Left renal pelvis (tissue), 4 donors: ENCODE measurements around the gene LRMDA. TPM values are rescaled to one million over a fixed set of nuclear protein-coding genes. Genes with fewer than 3 reads are reported as not detected.
A peak's percentile ranks its signal among the peaks of the same experiment; 100 is the strongest.
"Not testable (repeated sequence)": the region's sequence is repeated elsewhere in the genome, so short reads cannot be mapped to it uniquely, and the experiment has no call there.

Experiments
- DNase-seq, 4 donors: peaks; one replicate each; pipeline ENCODE4 v3.0.0-alpha.2; 2013; ENCODE audit warnings: low read depth in 4 of 4, low spot score in 3 of 4
- polyA plus RNA-seq, 4 donors: library from polyadenylated mRNA; unstranded; fragments of 120-200 nt; gene quantifications; one replicate each; pipeline ENCODE4 v1.2.1, GENCODE V29; 2013; ENCODE audit not compliant: insufficient read length in 4 of 4

Gene LRMDA
- polyA plus RNA-seq, 4 donors: 7.8 to 23.9 (median 16.5) TPM

GRCh38 chr10:76523246-76523645, 1091.8 kb downstream of the LRMDA start:
- DNase-seq: peak in 1 of 4 donors; percentile 14

GRCh38 chr10:76523791-76524351, 1092.4 kb downstream of the LRMDA start:
- peak; percentile 51 to 63 (median 61) for DNase-seq

GRCh38 chr10:76526833-76527232, 1095.4 kb downstream of the LRMDA start:
- DNase-seq: not testable (repeated sequence)

DNA sequence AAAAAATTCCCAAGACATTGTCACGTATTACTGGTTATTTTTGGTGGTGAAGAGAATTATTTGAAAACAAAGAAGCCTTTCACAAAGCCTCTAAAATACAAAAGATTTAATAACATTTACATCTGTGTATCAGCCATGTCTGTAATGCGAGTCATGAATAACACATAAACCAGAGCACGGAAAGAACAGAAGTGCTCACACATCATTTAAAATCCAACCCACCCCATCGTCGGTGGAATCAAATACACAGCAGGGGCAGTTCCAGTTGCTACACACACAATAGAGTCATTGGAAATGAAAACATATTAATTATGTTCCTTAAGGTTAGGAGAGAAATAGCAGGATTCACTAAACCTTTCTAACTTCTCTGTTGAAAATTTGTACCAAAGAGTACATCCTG, 1108.9 kb downstream of the LRMDA start:
- no peak for DNase-seq

GRCh38 chr10:76540786-76541185, 1109.4 kb downstream of the LRMDA start:
- no peak for DNase-seq

- no peak for DNase-seq
Observed at GRCh38 chr10:76541852-76542251, 1110.4 kb downstream of the LRMDA start.

GRCh38 chr10:76542307-76542930, 1111.0 kb downstream of the LRMDA start:
- no peak for DNase-seq

GRCh38 chr10:76543655-76544054, 1112.2 kb downstream of the LRMDA start:
- no peak for DNase-seq

DNA sequence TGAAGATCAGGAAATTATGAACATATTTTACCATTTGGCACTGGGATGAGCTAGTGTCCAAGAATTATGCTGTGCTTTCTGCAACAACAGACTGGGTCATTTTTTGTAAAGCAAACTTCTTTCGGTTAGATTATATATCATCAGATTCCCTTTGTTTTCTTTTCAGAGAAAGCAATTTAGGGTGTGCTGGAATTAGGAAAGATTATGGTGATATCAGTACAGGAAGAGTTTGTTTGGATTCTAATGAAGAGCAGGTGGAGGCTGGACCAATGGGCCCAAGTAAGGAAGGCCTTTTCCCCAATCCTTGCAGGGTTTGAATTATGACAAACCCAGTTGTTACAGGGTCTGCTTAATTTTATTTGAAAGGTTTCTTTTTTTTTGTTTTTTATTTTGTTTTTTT, 1113.4 kb downstream of the LRMDA start:
- DNase-seq: no peak

DNA sequence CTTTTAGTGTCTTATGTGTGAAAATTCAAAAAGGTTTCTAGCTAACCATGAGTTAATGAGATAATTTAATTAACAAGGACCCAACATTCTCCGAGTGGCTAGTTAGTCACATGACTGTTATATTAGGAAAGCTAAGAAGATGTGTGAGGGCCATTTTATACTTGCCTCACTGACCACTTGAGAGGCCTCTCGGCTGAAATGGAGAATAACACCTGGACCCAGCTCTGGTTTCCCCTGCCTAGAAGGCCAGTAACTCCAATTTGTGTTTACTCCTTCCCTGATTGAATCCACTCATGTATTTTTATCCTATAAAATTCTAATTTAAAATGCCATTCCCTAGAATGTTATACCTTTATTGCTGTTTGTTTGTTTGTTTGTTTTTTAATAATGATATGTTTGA, 1115.0 kb downstream of the LRMDA start:
- DNase-seq: no peak

DNA sequence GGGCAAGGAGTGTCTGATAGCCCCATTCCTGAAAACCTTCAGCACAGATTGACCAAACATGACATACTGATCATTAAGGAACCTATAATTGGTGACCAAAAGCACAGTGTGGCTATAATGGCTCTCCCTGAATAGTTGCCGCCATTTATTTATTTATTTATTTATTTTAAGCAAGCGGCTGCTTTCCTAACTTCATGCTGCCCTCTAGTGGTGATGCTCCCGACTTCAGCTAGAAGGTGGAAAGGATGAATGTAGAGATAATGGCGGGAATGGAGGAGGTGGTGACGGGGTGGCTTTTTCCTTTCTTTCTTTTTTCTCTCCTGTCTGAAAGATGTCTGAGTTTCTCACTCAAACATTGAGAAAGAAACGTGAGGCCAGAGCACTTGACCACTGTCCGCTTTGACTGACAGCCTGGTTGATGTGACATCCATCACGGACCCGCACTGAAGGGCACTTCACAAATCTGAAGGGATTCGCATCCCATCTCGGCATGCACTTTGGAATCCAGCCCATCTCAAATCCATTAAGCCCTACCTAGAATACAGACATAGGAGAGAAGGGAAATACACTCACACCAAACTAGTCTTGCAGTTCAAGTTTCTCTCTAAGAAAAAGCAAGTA, 1116.0 kb downstream of the LRMDA start:
- peak; percentile 53 to 74 (median 71) for DNase-seq

GRCh38 chr10:76548716-76549115, 1117.3 kb downstream of the LRMDA start:
- DNase-seq: no peak

GRCh38 chr10:76549171-76549570, 1117.7 kb downstream of the LRMDA start:
- DNase-seq: no peak

GRCh38 chr10:76550806-76551205, 1119.4 kb downstream of the LRMDA start:
- no peak for DNase-seq

DNA sequence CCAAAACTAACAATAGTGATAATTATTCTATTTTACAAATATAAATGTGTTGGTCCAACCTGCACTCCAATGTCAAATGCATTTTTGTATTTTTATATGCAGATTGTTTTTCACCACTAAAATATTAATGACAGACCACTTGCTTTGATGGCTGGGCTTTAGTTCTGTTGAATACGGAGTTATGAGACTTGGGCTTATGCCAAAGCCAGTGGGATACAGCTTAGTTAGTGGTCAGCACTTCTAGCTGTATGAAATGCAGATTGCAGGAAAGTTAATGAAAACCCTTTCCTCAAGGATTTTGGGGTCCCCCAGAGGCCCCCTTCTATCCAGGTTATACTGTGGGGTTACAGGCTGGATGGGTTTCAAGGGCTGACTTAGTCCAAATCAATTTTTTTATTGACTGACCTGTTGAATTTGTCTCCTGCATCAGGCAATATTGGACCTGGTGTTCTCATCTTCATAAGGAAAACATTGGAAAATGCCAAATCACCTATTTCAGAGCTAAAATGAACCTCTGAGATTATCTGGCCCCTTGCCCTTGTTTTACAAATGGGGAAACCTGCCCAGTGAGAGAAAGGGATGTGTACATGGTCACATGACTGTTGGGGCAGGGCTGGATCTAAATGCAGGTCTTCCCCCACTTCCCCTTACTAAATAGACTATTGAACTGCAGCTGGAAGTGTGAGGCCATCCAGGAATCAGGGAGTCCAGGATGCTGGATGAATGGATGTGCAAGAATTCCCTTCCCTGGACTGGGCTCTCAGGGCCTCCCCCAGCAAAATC, 1120.9 kb downstream of the LRMDA start:
- DNase-seq: no peak

GRCh38 chr10:76553263-76554032, 1122.0 kb downstream of the LRMDA start:
- DNase-seq: no peak

DNA sequence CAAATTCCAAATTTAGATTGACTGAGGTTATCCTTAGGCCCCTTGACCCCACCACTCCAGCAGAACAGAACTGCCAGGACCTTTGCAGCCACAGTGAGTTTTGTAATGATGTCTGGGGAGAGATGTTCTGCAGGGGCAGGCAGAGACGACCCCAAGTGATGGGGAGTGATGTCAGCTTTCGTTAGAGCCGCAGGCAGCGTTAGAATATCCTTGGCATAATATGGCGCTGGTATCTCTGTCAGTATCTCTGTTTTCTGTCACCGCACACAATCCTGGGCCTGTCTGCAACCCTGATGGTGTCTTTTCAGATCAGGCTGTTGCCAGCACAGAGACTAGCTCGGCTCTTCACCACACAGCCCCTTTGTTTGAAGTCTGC, 1122.6 kb downstream of the LRMDA start:
- no peak for DNase-seq

DNA sequence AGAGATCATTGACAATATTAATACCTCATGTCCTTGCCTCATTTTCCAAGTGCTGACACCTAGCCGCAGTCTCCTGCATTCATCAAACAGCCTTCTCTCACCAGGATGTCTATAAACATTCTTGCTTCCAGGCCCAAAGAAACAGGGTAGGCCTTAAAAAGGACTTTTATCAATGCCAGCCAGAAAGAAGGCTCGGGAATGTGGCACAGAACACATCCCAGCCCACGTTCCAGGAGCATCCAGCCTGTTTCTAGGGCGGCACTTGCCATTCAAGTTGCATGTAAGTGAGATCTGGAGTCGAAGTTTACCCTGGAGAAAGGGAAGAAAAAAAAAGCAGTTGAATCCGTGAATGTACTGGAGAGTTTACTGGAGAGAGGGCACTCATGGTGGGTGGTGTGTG, 1123.1 kb downstream of the LRMDA start:
- no peak for DNase-seq

DNA sequence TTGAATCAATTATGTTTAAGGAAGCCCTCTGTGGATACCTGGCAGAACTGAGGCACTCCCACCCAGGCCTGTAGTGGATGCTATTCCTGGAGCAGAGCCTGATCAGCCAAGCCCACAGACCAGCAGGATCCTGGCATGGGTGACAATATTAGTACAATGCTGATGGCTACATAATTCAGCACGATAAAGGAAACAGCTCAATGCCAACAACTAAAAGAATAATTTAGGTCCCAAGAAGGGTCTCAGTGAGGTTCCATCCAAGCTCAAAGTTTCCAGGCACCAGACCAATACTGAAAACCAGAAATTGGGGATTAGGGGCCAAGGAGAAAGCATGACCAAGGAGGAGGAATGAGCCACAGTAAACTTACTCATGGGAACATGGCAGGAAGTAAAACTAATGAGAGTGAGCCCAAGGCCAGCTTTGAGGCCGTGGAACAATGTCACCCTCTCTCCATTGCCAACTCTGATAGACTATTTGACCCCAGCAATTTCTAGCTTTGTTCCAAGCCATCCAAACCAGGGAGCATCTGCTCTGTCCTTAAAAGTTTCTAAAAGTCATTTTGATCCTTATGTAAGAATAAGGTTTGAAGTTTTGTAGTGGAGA, 1123.7 kb downstream of the LRMDA start:
- no peak for DNase-seq

DNA sequence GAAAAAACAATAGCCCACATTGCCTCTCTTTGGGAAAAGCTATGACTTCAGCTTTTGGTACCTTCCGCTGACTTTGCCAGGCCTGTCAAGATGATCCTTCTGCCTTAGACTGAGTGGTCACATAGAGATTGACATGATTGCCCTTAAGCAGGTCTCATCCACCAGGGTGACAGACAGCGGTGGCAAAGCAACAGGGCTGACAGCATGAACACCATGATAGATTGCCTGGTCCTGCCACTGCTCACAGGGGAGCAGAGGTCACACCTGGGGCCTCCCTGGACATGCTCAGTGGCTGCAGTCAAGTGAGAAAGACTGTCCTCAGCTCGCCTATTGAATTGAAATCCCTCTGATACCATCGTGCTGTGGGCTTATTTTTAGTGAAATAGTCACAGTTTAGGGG, 1125.9 kb downstream of the LRMDA start:
- DNase-seq: no peak
